ENCODE results near the gene DSTYK.
"Not testable (repeated sequence)": the region's sequence is repeated elsewhere in the genome, so short reads cannot be mapped to it uniquely, and the experiment has no call there.

The DSTYK gene

DNA sequence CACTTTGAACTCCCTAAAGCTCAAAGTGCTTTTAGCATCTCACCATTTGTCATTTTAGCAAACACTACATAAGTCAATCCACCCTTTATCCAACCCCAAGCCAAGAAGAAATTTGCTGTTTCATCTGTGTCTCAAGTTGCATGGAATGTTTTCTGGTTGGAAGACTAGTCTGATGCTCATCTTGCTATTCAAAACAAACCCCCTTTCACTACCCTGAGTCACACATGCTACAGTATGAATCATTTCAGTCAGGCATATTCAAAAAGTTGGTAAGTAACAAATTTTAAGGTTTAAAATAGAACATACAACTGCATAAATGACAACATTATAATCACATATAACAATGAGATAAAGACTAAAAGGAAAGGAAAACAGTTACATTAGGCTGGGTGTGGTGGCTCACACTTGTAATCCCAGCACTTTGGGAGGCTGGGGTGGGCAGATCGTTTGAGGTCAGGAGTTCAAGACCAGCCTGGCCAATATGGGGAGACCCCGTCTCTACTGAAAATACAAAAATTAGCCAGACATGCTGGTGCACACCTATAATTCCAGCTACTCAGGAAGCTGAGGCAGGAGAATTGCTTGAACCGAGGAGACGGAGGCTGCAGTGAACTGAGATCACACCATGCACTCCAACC is 38.7 kb downstream of the DSTYK start:
- no peak for DNase-seq

DNA sequence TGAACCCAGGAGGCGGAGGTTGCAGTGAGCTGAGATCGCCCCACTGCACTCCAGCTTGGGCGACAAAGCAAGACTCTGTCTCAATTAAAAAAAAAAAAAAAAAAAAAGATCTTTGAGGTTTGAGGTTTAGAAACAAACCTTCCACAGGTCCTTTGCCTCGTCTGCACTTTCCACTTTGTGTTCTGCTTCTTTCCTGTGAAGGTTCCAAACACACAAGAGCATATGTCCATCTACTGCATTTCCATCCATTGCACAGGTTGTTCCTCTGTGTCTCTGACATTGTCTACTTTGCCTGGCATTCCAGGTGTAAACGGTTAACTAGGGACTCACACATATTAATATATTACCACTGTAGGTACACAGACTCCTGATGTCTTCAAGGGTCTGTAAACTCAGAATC is 40.1 kb downstream of the DSTYK start:
- no peak for DNase-seq

DNA sequence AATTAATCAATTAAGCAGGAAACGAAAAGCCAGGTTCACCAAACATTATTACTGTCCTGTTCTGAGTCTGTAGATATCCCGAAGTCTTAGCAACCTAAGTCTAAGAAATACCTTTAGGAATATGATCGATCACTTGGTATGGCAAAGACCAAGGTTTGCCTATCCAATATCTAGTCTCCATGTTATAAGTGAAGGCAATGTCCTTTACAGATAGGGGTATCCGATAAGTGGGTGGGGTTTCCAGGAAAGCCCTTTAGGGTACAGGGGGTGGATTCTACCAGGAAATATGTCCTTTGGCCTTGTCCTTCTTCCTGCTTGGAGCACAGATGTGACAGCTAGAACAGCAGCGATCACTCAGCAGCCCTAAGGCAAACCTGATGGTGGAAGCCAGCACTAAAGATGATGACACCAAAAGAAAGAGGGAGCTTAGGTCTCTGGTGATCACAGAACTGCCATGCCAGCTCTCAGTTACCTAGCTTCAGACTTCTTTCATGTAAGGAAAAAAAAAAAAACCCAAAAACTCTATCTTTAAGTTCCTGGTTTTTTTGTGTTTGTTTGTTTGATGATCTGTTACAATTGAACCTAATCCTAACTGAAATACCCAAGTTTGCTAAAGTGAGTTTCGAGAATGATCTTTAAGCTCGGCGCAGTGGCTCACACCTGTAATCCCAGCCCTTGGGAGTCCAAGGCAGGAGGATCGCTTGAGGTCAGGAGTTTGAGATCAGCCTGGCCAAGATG is 40.8 kb downstream of the DSTYK start:
- no peak for DNase-seq

DNA sequence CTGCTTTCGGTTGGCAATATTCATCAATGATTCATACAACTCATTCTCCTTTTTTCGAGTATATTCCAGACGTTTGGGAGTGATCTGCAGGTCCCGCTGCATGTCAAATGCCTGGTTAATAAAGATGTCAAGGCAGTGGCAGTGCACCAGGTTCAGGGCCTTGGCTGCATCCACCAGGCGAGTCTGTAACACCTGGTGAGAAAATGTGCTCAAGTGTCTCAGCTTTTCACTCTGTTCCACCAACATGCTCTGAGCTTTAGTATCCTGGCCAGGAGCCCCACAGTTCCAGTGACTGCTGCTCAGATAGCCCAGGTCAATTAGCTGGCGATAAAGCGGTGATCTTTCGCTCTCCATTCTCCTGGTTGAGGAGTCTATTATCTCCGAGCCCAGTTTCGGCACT is 42.3 kb downstream of the DSTYK start:
- no peak for DNase-seq

DNA sequence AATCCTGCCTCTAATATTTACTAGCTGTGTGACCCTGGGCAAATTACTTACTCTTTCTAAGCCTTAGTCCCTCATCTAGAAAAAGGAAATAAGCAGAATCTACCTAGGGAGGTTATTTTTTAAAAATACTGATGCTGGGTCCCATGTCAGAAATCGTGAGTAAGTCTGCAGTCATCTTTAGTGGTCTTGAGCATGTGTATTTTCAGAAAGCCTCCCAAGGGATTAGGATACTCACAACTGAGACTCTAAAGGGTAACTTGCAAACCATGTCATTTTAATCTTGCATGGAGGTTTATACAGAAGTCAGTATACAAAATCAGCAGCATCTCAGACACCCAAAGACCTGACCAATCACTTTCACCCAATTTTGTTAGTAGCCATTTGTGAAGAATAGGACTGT is 43.2 kb downstream of the DSTYK start:
- DNase-seq, result no peak

DNA sequence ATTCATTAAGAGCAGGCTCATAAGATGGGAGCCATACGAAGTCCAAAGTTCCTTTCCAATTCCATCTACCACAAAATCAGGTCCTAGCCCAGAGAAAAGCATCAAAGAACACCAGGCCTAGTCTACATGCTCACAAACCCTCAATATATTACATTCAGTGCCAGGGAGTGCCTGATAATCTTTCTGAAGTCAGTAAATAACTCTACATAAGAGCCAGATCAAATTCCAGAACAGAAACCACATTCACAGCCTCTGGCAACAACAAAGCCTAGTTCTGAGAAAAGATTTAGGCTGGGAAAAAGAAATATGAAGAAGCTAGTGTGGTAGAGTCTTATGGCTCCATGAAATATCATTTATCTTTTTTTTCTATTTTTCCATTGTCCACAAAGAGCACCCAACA is 49.2 kb downstream of the DSTYK start:
- DNase-seq, result no peak

DNA sequence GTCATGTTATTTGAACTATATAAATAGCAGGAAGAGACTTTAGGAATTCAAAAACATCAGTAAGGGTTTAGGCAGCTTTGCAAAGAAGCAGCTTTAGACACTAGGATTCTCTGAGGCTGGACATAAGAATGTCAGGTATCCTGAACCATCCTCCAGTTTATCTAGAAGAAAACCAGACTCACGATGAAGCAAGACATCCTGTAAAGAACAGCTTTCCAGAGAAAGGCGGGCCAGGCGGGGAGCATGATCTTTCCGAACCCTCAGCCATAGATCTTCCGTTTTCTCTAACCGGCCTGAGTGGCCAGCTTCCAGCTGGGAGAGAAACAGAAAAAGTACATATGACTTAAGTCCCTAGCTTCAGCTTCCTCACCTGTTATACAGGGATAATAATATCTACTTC is 50.4 kb downstream of the DSTYK start:
- DNase-seq, result no peak

DNA sequence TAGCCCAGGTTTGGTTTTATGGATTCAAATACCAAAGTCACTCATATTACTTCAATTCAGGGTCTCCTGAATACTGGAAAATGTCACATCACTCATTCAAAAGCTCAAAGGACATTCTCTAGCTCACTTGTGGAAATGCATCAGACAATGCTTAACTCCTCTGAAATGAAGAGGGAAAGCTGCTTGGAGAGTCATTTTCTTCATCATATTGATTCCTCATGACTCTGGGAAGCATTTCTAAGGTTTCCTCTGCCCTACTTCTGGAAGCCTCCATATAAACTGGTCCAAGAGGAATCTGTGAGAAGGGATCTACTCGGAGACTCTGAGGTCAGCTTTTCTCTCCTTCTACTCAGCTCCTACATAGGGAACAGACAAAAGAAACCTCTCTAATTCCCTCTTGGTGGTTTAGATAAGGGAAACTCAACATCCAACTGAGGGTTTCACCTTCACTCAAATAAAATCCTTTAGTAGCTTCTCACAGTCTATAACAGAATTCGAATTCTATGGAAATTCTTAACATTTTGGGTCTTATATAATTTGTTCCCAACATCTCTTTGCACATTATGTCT is 53.4 kb downstream of the DSTYK start:
- DNase-seq, result no peak

DNA sequence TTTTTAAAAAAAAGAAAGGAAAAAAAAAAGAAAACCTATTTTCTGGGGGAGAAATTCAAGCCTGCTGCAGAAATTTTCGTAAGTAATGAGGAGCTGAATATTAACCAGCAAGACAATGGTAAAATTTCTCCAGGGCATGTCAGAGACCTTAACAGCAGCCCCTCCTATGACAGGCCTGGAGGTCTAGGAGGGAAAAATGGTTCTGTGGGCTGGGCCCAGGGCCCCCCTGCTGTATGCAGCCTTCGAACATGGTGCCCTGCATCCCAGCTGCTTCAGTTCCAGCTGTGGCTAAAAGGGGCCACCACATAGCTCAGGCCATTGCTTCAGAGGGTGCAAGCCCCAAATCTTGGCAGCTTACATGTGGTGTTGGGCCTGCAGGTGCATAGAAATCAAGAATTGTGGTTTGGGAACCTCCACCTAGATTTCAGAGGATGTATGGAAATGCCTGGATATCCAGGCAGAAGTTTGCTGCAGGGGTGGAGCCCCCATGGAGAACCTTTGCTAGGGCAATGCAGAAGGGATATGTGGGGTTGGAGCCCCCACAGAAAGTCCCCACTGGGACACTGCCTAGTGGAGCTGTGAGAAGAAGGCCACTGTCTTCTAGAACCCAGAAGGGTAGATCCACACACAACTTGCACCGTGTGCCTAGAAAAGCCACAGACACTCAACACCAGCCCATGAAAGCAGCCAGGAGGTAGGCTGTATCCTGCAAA is 55.7 kb downstream of the DSTYK start:
- DNase-seq, result not testable (repeated sequence)

DNA sequence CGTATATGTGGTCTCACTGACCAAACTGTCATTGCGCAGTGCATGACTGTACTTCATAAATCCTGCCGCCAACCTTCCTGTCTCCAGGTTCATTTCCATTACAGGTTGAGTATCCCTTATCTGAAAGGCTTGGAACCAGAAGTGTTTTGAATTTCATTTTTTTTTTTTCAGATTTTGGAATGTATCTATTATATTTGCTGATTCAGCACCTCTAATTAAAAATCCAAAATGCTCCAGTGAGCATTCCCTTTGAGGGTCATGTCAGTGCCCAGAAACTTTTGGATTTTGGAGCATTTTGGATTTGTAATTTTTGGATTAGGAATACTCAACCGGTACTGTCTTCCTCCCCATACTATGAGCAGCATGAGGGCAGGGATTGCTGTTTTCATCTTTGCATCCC is 59.0 kb downstream of the DSTYK start:
- DNase-seq, result no peak

DNA sequence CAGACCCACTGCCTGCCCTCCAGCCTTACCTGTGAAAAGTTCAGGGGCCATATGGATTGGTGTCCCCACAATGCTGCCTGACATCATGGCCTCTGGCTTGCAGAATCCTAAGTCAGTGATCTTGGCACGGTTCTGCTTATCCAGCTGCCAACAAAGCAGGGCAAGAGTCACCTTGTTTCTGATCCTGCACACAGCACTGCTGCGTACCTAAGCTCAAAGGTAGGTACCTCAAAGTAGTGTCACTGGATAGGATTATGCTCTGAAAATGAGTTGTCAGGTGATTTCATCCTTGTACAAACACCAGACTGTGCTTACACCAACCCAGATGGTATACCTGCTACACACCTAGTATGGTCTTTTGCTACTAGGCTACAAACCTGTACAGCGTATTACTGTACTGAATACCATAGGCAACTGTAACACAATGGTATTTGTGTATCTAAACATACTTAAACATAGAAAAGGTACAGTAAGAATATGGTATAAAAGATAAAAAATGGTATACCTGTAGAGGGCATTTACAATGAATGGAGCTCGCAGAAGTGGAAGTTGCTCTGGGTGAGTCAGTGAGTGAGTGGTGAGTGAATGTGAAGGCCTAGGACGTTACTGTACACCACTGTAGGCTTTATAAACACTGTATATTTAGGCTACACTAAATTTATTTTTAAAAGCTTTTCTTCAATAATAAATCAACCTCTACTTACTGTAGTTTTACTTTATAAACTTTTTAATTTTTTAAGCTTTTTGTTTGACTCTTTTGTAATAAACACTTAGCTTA is 60.7 kb downstream of the DSTYK start:
- no peak for DNase-seq

DNA sequence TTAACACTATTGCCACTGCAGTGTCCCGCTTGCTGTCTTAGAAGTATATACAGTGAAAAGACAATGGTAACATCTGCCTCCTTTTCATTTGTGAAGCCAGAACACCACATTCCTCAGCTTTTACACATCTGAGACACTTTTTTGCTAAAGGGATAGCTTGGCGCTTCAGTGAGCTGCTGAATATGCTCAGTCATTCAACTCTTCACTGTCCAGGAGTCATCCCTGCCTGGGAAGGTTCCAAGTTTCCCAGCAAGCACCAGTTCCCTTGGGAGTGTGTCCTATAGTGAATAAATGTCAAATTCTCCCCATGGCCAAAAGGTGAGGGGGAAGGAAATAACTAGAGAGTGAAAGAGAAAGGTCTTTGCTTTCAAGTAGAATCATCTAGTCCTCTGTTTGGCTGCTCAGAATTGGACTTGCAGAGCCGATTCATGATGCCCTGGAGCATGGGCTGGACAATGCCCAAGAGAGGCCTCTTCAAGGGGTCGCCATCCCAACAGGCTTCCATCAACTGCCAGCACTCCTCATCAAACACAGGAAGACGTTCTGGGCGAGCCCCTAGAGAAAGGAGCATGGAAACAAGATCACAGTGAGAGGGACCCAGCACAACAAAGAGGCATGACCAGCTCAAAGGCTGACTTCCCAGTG is 64.2 kb downstream of the DSTYK start:
- no peak for DNase-seq

DNA sequence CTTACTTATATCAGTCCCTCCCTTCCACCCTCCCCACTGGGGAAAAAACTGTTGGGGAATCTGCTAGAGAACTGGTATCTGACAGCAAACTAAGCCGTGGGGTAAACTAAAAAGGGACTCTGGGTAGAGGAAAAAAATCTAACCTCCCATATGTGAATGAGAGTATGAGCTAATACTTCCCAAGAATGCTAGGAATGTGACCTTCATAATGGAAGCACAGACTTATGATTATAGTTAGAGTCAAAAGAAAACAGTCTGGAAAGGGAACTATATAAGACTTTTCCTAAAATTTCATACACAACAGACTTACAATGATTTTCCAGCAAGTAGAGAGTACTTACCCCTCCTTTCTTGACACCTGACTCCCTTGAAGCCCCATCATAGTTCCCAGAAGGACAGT is 66.8 kb downstream of the DSTYK start:
- no peak for DNase-seq

DNA sequence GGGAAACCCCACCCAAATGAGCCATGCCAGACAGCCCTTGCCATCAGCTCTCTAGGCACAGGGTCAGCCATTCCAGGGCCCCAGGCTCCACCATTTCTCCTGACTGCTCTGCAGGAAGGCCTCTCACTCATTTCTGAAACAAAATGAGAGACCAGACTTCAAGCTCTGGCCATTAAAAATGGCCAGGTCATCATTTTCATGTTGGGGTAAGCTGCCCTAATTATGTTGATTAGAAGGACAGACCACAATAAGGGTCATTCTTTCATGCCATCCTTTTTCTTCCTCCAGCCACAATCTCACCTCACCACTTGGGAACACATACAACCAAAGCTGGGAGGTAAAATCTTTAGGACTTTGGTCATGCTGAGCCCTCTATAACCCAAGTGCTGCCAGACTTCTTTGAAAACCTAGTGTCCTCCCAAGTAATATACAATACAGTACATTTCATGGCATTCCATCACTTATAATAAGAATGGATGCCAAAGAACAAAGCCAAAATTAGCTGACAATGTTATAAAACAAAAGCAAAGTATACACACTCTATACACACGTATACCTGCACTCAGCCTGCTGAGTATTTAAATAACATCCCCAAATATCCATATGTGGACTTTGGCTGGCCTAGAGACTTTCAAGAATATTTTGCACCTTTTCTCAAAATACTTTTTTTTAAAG is 67.3 kb downstream of the DSTYK start:
- DNase-seq, result no peak

DNA sequence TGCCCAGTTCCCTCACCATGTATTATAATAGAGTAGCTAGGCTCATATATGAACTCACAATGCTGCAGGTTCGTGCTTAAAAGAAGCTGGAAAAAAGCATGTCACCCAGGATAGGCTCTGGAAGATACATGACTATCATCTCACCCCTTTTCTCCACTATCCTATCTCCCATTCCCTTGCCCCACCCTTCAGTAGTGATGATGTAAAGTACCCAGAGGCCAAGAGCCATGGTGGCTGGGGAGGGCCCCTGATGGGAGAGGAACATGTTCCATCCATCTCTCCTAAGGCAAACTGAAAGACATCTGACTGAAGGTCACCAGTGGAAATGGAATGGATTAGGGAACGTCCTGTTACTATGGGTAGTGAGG is 69.4 kb downstream of the DSTYK start:
- DNase-seq, result peak in 1 of 51 donors; percentile 22

DNA sequence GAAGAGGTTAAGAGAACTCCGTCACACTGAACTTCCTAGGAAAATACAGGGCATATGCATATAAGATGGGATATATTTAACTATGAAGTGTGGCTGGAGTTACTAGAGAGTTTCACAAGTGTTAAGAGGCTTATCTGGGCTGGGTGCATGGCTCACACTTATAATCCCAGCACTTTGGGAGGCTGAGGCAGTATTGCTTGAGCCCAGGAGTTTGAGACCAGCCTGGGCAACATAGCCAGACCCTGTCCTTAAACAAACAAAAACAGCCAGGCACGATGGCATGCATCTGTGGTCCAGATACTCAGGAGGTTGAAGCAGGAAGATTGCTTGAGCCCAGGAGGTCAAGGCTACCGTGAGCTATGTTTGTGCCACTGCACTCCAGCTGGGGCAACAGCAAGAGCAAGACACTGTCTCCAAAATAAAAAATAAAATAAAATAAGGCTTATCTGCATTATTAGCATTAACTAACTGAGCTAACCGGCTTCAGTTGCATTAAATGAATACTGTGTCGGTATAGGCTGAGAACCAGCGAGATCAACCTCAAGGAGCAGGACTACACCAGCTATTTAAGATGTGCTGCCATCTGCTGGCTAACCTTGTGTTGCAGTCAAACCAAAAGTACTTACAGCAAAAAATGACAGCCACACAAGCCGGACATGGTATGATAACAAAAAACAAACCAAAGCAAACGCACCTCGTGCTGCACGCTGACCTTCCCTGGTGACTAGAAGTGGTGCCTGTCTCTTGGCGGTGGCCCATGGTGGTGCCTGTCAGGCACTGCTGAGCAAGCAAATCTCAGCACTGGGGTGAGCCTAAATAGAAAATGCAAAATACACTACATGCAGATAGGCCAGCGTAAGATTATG is 70.0 kb downstream of the DSTYK start:
- peak in 48 of 51 donors; percentile 2 to 80 (median 44) for DNase-seq

DNA sequence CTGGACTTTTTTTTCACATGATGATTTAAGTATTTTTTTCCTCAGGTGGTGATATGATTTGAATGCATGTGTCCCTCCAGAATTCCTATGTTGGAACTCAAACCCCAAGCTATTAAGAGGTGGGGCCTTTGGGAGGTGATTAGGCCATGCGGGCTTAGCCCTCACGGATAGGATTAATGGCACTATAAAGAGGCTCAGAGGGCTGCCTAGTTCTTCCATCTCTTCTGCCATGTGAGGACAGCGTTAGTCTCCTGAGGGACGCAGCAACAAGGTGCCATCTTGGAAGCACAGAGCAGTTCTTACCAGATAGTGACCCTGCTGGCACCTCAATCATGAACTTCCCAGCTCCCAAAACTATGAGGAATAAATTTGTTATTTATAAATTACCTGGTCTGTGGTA is 71.4 kb downstream of the DSTYK start:
- no peak for DNase-seq

DNA sequence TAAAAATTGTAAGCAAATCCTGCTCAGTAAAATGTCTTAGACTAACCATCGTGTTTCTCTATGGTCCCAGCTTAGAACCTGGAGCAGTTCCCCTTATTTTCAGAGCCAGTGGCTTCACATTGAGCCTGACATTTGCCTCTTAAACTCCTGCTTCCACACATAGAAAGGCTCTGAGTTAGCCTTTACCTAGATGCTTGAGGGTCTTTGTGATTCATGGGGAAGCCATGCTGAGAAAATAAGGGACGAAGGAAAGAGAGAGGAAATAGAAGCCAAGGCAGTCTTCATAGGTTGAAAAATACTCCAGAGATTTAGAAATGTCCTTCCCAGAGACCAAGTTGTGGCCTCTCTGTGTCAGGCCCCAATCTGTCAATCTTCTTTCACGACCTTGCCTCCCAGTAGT is 73.6 kb downstream of the DSTYK start:
- DNase-seq, result no peak

DNA sequence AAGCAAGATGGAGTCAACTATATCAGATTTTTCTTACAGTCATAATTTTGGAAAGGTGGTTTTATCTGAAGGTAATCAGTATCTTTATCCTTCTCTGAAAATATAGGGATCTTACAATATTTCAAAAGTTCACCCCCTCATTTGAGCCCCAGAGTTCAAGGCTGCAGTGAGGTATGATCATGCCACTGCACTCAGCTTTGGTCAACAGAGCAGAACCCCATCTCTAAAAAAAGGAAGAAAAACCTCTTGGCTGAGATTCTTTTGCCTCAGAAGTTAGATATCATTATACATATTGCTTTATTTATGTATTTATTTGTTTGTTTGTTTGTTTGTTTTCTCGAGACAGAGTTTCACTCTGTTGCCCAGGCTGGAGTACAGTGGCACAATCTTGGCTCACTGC is 78.2 kb downstream of the DSTYK start:
- no peak for DNase-seq
